CD14-positive monocyte (primary cell): ENCODE measurements around the gene ETS1. TPM values are rescaled to one million over a fixed set of nuclear protein-coding genes. Genes with fewer than 3 reads are reported as not detected.

Source experiments
- DNase-seq, 3 donors: peaks; one replicate each; pipeline ENCODE4 v3.0.0-alpha.2; 2011 to 2022
- H2AFZ ChIP-seq: 2 replicates; pipeline ENCODE4 v1.6.0; 2012; ENCODE audit warnings: mild to moderate bottlenecking, low read depth, low read length, inconsistent platforms; ENCODE audit not compliant: insufficient read depth, poor library complexity, severe bottlenecking
- H3K27ac ChIP-seq, 2 donors: 1 replicate in 1 of 2; 2 replicates in 1 of 2; pipeline ENCODE4 v1.5.1; 2012 to 2013; ENCODE audit warnings: low read length in 2 of 2, control low read depth in 1 of 2, inconsistent platforms in 1 of 2, low read depth in 1 of 2, mild to moderate bottlenecking in 1 of 2
- H3K27me3 ChIP-seq, 2 donors: one replicate each; pipeline versions ENCODE4 v1.6.0 to v1.6.1; 2011 to 2013; ENCODE audit warnings: low read length in 2 of 2; ENCODE audit not compliant: control insufficient read depth in 2 of 2, insufficient read depth in 2 of 2
- H3K36me3 ChIP-seq, 2 donors: replicated peaks in 1 of 2; 1 replicate in 1 of 2; 2 replicates in 1 of 2; pipeline versions ENCODE4 v1.5.1 to v1.6.1; 2012 to 2013; ENCODE audit warnings: low read length in 2 of 2, control low read depth in 1 of 2, inconsistent platforms in 1 of 2, mild to moderate bottlenecking in 1 of 2; ENCODE audit not compliant: insufficient read depth in 2 of 2, control insufficient read depth in 1 of 2
- H3K4me1 ChIP-seq, 2 donors: 1 replicate in 1 of 2; 2 replicates in 1 of 2; pipeline versions ENCODE4 v1.5.1 to v1.6.1; 2012 to 2013; ENCODE audit warnings: low read length in 2 of 2, control low read depth in 1 of 2, inconsistent platforms in 1 of 2, mild to moderate bottlenecking in 1 of 2, moderate library complexity in 1 of 2; ENCODE audit not compliant: insufficient read depth in 2 of 2, control insufficient read depth in 1 of 2
- H3K4me2 ChIP-seq: replicated peaks from 2 replicates; pipeline ENCODE3; 2012; ENCODE audit warnings: low read length, moderate library complexity, mild to moderate bottlenecking; ENCODE audit not compliant: poor library complexity, severe bottlenecking; ENCODE audit errors: extremely low read depth
- H3K4me3 ChIP-seq, 3 experiments: fragments of 200-600 bp in 1 of 3; sonication (generic) in 1 of 3; replicated peaks in 1 of 3; 1 replicate in 2 of 3; 2 replicates in 1 of 3; pipeline ENCODE4 v1.5.1; 2011 to 2013; ENCODE audit warnings: low read length in 3 of 3, mild to moderate bottlenecking in 3 of 3, control low read depth in 2 of 3, low read depth in 2 of 3, inconsistent platforms in 1 of 3, moderate library complexity in 1 of 3
- H3K79me2 ChIP-seq: 2 replicates; pipeline ENCODE4 v1.6.0; 2012; ENCODE audit warnings: mild to moderate bottlenecking, control low read depth, inconsistent platforms, low read length, moderate library complexity; ENCODE audit not compliant: insufficient read depth
- H3K9ac ChIP-seq: 2 replicates; pipeline ENCODE4 v1.6.0; 2017; ENCODE audit warnings: low read length, mild to moderate bottlenecking; ENCODE audit not compliant: insufficient read depth, poor library complexity, severe bottlenecking
- H3K9me3 ChIP-seq, 2 donors: replicated peaks in 1 of 2; 1 replicate in 1 of 2; 2 replicates in 1 of 2; pipeline versions ENCODE4 v1.5.1 to v1.6.1; 2012 to 2013; ENCODE audit warnings: low read length in 2 of 2, control low read depth in 1 of 2; ENCODE audit not compliant: control insufficient read depth in 1 of 2, insufficient read depth in 1 of 2
- H4K20me1 ChIP-seq: 2 replicates; pipeline ENCODE4 v1.6.0; 2012; ENCODE audit warnings: mild to moderate bottlenecking, low read length, control low read depth, moderate library complexity; ENCODE audit not compliant: insufficient read depth
- H3K27ac Mint-ChIP-seq, 7 donors: one replicate each; pipeline ENCODE4 v1.8.0; 2020; ENCODE audit warnings: mild to moderate bottlenecking in 7 of 7, mixed read lengths in 7 of 7, moderate library complexity in 6 of 7, inconsistent platforms in 2 of 7
- H3K27me3 Mint-ChIP-seq, 3 donors: one replicate each; pipeline ENCODE4 v1.8.0; 2021 to 2022; ENCODE audit warnings: low read depth in 3 of 3, mild to moderate bottlenecking in 3 of 3, mixed read lengths in 3 of 3, moderate library complexity in 3 of 3, inconsistent platforms in 1 of 3
- H3K36me3 Mint-ChIP-seq, 2 donors: one replicate each; pipeline ENCODE4 v1.8.0; 2020; ENCODE audit warnings: mixed read lengths in 2 of 2, inconsistent platforms in 1 of 2, mild to moderate bottlenecking in 1 of 2
- H3K4me1 Mint-ChIP-seq: one replicate; pipeline ENCODE4 v1.8.0; 2020; ENCODE audit warnings: mild to moderate bottlenecking, mixed read lengths
- H3K4me3 Mint-ChIP-seq, 2 donors: one replicate each; pipeline ENCODE4 v1.8.0; 2020; ENCODE audit warnings: mild to moderate bottlenecking in 2 of 2, mixed read lengths in 2 of 2, moderate library complexity in 1 of 2
- H3K9me3 Mint-ChIP-seq, 7 donors: one replicate each; pipeline ENCODE4 v1.8.0; 2020 to 2022; ENCODE audit warnings: mixed read lengths in 7 of 7, mild to moderate bottlenecking in 6 of 7, moderate library complexity in 6 of 7, inconsistent platforms in 2 of 7
- WGBS: methylation state at CpG from one replicate; pipeline ENCODE4 v1.1.5; 2013; ENCODE audit warnings: missing lambda C conversion rate; ENCODE audit not compliant: insufficient coverage; 5-methylcytosine and 5-hydroxymethylcytosine counted together
- intact Hi-C, 2 donors: fragments of 100-400 bp; cut with micrococcal nuclease; formaldehyde crosslinking; loops; one replicate each; pipeline versions ENCODE4 v1.15.0 to v1.15.1; 2023
- polyA plus RNA-seq, 3 donors: library from polyadenylated mRNA; depleted of rRNA in 1 of 3; unstranded in 2 of 3; stranded (reverse) in 1 of 3; fragments of 300-500 nt in 2 of 3; fragments of >200 nt in 1 of 3; fragmentation: Illumina TruSeq in 2 of 3; gene quantifications; 1 replicate in 2 of 3; 2 replicates in 1 of 3; pipeline ENCODE4 v1.2.3, GENCODE V29; 2012 to 2021
- TF ChIP-seq, protein P1 (sequence below): fragments of 200-600 bp; IDR thresholded peaks from one replicate; pipeline ENCODE4 v1.8.0; 2022; ENCODE audit warnings: antibody characterized with exemption, mild to moderate bottlenecking

The ETS1 gene
- polyA plus RNA-seq, 3 donors: 0.67 to 1.6 (median 1.6) TPM

GRCh38 chr11:128497776-128498095, 89.6 kb downstream of the ETS1 start:
- peaks cover 38% of the 10 kb centered on the region for H3K4me1 Mint-ChIP-seq
- Histone ChIP-seq H3K36me3 (no peaks in the 10 kb centered on the region), H3K4me2 (no peak overlapping the region), H3K27me3 (no peaks in the 10 kb centered on the region), H3K79me2 (no peaks in the 10 kb centered on the region), H3K27ac (no peak overlapping the region), H4K20me1 (no peaks in the 10 kb centered on the region), H3K9ac (no peak overlapping the region), H3K4me1 (peaks cover 0 to 15% of the 10 kb centered on the region in 2 donors), H3K4me3 (no peak overlapping the region), H3K9me3 (no peaks in the 10 kb centered on the region), H2AFZ (no peak overlapping the region)
- TF ChIP-seq, protein P1, sequence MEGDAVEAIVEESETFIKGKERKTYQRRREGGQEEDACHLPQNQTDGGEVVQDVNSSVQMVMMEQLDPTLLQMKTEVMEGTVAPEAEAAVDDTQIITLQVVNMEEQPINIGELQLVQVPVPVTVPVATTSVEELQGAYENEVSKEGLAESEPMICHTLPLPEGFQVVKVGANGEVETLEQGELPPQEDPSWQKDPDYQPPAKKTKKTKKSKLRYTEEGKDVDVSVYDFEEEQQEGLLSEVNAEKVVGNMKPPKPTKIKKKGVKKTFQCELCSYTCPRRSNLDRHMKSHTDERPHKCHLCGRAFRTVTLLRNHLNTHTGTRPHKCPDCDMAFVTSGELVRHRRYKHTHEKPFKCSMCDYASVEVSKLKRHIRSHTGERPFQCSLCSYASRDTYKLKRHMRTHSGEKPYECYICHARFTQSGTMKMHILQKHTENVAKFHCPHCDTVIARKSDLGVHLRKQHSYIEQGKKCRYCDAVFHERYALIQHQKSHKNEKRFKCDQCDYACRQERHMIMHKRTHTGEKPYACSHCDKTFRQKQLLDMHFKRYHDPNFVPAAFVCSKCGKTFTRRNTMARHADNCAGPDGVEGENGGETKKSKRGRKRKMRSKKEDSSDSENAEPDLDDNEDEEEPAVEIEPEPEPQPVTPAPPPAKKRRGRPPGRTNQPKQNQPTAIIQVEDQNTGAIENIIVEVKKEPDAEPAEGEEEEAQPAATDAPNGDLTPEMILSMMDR: no peak
- H3K4me3 Mint-ChIP-seq: no peak overlapping the region
- no peak for DNase-seq
- H3K27ac Mint-ChIP-seq: no peak overlapping the region
- H3K9me3 Mint-ChIP-seq: peaks cover 0 to 2% (median 0%) of the 10 kb centered on the region in 7 donors
- WGBS: 89% methylated on average over 2 of the region's 3 CpGs
- H3K36me3 Mint-ChIP-seq: peaks cover 0 to 5% of the 10 kb centered on the region in 2 donors
- H3K27me3 Mint-ChIP-seq: peaks cover 0 to 4% (median 2%) of the 10 kb centered on the region in 3 donors
- intact Hi-C loops: no loop called here

DNA sequence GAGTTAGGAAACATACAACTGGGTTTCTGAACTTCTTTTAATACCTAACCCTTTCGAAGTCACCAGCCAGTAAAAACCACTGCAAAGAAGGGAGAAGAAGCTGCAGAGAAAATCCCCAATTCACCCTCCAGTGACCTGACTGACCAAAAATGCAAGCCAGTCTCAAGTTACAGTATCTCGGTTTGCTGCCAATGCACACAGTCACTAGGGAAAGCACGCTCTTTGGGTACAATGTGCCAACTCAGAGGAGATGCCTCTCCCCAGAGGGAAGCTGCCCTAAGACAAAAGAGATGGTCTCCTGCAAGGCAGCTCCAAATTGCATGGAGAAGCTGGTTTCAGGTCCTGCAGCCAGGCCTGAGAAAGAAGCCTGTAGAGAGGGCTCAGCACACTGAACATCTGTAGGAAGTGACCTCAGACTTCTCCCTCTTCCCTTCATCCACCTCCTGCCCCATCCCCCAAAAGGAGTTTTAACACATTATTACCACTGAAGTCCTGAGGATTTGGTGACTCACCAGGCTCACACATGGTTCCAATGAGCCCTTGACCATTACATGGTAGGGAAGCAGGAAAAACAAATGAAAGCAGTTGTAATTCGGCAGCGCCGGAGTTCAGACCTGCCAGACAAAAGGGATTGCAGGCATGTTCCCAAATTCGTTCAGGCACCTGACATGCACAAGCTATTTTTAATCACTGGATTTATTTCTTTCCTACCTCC, 90.1 kb downstream of the ETS1 start:
- DNase-seq: no peak
- H3K4me1 Mint-ChIP-seq: peaks cover 40% of the 10 kb centered on the region
- no peak overlapping the region for H3K27ac ChIP-seq
- no peaks in the 10 kb centered on the region for H3K9me3 ChIP-seq
- H4K20me1 ChIP-seq: no peaks in the 10 kb centered on the region
- H3K27ac Mint-ChIP-seq: peak overlapping the region in 1 of 7 donors; percentile 38
- no peak overlapping the region for H3K4me3 ChIP-seq
- TF ChIP-seq, protein P1: no peak
- H2AFZ ChIP-seq: no peak overlapping the region
- no peak overlapping the region for H3K9ac ChIP-seq
- H3K36me3 Mint-ChIP-seq: peaks cover 0 to 5% of the 10 kb centered on the region in 2 donors
- H3K27me3 ChIP-seq: no peaks in the 10 kb centered on the region
- H3K4me3 Mint-ChIP-seq: no peak overlapping the region
- intact Hi-C loops: no loop called here
- H3K36me3 ChIP-seq: no peaks in the 10 kb centered on the region
- H3K4me1 ChIP-seq: peaks cover 0 to 20% of the 10 kb centered on the region in 2 donors
- H3K9me3 Mint-ChIP-seq: peaks cover 0 to 2% (median 0%) of the 10 kb centered on the region in 7 donors
- H3K4me2 ChIP-seq: no peak overlapping the region
- 77% methylated on average over 6 of the region's 7 CpGs for WGBS
- peaks cover 0 to 4% (median 2%) of the 10 kb centered on the region in 3 donors for H3K27me3 Mint-ChIP-seq
- no peaks in the 10 kb centered on the region for H3K79me2 ChIP-seq
